ENCODE data around the gene CCDC142. TPM values are rescaled to one million over a fixed set of nuclear protein-coding genes. Genes with fewer than 3 reads are reported as not detected.

CCDC142 gene
- total RNA-seq, 5 donors from 2014 or later (not counting 1 experiment from before 2014, with no cell fraction given): 16.1 to 59.3 (median 56.7) TPM

- ATAC-seq (replicated peaks in 1 of 4) (peak; percentile 91 to 93 (median 92)), DNase-seq (peak; percentile 71 to 90 (median 80))
- Mint-ChIP-seq H3K4me3 (peak within 1 kb of the TSS; percentile 90 to 95 (median 95)), H3K27me3 (no peaks in the 10 kb centered on the region), H3K27ac (peak within 1 kb of the TSS; percentile 94), H3K4me1 (peaks cover 37 to 47% (median 46%) of the 10 kb centered on the region in 3 donors), H3K9me3 (no peaks in the 10 kb centered on the region), H3K36me3 (peaks cover 43% of the 10 kb centered on the region)
- H3K4me3 ChIP-seq (ENCODE audit: control insufficient read depth in 1 of 2, extremely low read depth in 1 of 2, low read length in 1 of 2): peak within 1 kb of the TSS; percentile 70 to 93
- no peaks in the 10 kb centered on the region for H3K27me3 ChIP-seq (replicated peaks in 1 of 2; ENCODE audit: control insufficient read depth in 2 of 2, extremely low read depth in 1 of 2, insufficient read depth in 2 of 2, low read length in 1 of 2)
- peaks cover 3 to 37% of the 10 kb centered on the region in 2 donors for H3K36me3 ChIP-seq (ENCODE audit: control insufficient read depth in 2 of 2, extremely low read depth in 1 of 2, insufficient read depth in 1 of 2, low read length in 1 of 2)
- POLR2A ChIA-PET: interaction anchor here in 1 of 2 donors (0.6 to 1.2 kb wide), 2 partner anchors 21 to 46 kb away, joined by 3 to 7 read pairs; partner anchors contain the start of gene TTC31
- no peaks in the 10 kb centered on the region for H3K9me3 ChIP-seq
- H3K4me1 ChIP-seq (ENCODE audit: control insufficient read depth in 1 of 2, extremely low read depth in 1 of 2, insufficient read depth in 2 of 2, low read length in 2 of 2): peaks cover 15 to 37% of the 10 kb centered on the region in 2 experiments
- H3K27ac ChIP-seq (ENCODE audit: low read length): peak within 1 kb of the TSS; percentile 72
- WGBS (ENCODE audit: insufficient coverage): under 1% methylated on average over 87 of the region's 87 CpGs
- CTCF ChIA-PET: interaction anchor here in 1 of 2 donors (1.0 to 3.2 kb wide), 6 partner anchors 21 to 701 kb away, joined by 3 to 35 read pairs (median 3); partner anchors contain the start of genes CCDC142, PCGF1, STAMBP and TTC31
These were observed 46.8 kb upstream of the CCDC142 start, which contains the start of the genes AUP1 and HTRA2 for GRCh38 chr2:74529357-74530238. Gene AUP1, minus strand, starts transcription at chr2:74529706. Its CDS starts 77 bp downstream, at chr2:74529629. Gene HTRA2, plus strand, starts transcription at chr2:74529933. Its CDS starts 74 bp downstream, at chr2:74530007.

DNA sequence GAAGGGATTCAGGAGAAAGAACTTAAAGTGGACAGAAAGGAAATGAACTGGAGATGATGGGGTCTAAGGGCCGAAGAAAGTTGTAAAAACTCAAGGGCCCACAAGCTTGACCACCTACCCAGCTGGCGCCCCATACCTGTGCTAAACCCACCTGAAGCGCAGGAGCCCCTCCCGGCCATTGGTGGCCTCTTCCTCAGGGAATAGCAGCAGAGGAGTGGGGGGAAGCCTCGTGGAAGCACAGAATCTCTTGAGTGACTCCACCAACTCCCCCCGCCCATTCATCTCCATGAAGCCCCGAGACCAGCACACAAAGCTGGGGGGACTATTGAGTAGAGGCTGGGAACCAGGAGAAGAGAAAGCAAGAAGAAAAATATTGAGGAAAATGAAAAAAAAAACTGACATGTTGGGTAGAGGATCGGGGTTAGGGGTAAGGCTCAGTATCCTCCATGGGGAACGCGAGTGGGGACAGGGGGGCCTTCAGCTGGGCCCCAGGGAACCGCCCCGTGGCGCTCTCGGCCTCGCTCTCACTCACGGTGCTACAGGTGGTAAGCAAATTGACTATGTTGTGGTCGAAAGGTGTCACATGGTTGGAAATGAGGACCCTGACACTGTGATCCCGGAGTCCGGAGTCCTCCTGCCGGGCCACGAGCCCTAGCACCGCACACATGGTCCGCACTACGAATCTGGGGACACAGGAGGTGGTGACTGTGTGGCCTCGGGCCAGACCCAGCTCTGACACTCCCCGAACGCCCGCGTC, 46.0 kb upstream of the CCDC142 start:
- Mint-ChIP-seq H3K36me3 (peaks cover 43% of the 10 kb centered on the region), H3K27me3 (no peaks in the 10 kb centered on the region), H3K9me3 (no peaks in the 10 kb centered on the region), H3K4me3 (peak overlapping the region; percentile 90 to 95 (median 95)), H3K27ac (peak overlapping the region; percentile 94), H3K4me1 (peaks cover 37 to 47% (median 46%) of the 10 kb centered on the region in 3 donors)
- CTCF ChIA-PET: no interaction called here
- peak overlapping the region; percentile 70 to 93 for H3K4me3 ChIP-seq (ENCODE audit: control insufficient read depth in 1 of 2, extremely low read depth in 1 of 2, low read length in 1 of 2)
- H3K27me3 ChIP-seq (replicated peaks in 1 of 2; ENCODE audit: control insufficient read depth in 2 of 2, extremely low read depth in 1 of 2, insufficient read depth in 2 of 2, low read length in 1 of 2): no peaks in the 10 kb centered on the region
- peak; percentile 1 to 6 (median 4) for ATAC-seq (replicated peaks in 1 of 4)
- H3K4me1 ChIP-seq (ENCODE audit: control insufficient read depth in 1 of 2, extremely low read depth in 1 of 2, insufficient read depth in 2 of 2, low read length in 2 of 2): peaks cover 15 to 37% of the 10 kb centered on the region in 2 experiments
- under 1% methylated on average over 22 of the region's 29 CpGs for WGBS (ENCODE audit: insufficient coverage)
- peaks cover 3 to 37% of the 10 kb centered on the region in 2 donors for H3K36me3 ChIP-seq (ENCODE audit: control insufficient read depth in 2 of 2, extremely low read depth in 1 of 2, insufficient read depth in 1 of 2, low read length in 1 of 2)
- peak in 3 of 35 experiments; percentile 13 to 26 (median 14) for DNase-seq
- peak overlapping the region; percentile 72 for H3K27ac ChIP-seq (ENCODE audit: low read length)
- no peaks in the 10 kb centered on the region for H3K9me3 ChIP-seq
- POLR2A ChIA-PET: no interaction called here

- Mint-ChIP-seq H3K9me3 (no peaks in the 10 kb centered on the region), H3K27me3 (no peaks in the 10 kb centered on the region), H3K4me3 (peak overlapping the region; percentile 90 to 95 (median 95)), H3K36me3 (peaks cover 39% of the 10 kb centered on the region), H3K4me1 (peaks cover 37 to 47% (median 46%) of the 10 kb centered on the region in 3 donors), H3K27ac (peak overlapping the region in 1 of 2 donors; percentile 48)
- POLR2A ChIA-PET: no interaction called here
- peaks cover 3 to 27% of the 10 kb centered on the region in 2 donors for H3K36me3 ChIP-seq (ENCODE audit: control insufficient read depth in 2 of 2, extremely low read depth in 1 of 2, insufficient read depth in 1 of 2, low read length in 1 of 2)
- H3K27me3 ChIP-seq (replicated peaks in 1 of 2; ENCODE audit: control insufficient read depth in 2 of 2, extremely low read depth in 1 of 2, insufficient read depth in 2 of 2, low read length in 1 of 2): no peaks in the 10 kb centered on the region
- H3K27ac ChIP-seq (ENCODE audit: low read length): no peak overlapping the region
- ATAC-seq (replicated peaks in 1 of 4) (no peak), DNase-seq (no peak)
- no peaks in the 10 kb centered on the region for H3K9me3 ChIP-seq
- CTCF ChIA-PET: no interaction called here
- no CpG with 5 or more reads among the region's 9 CpGs for WGBS (ENCODE audit: insufficient coverage)
- H3K4me1 ChIP-seq (ENCODE audit: control insufficient read depth in 1 of 2, extremely low read depth in 1 of 2, insufficient read depth in 2 of 2, low read length in 2 of 2): peaks cover 15 to 37% of the 10 kb centered on the region in 2 experiments
- H3K4me3 ChIP-seq (ENCODE audit: control insufficient read depth in 1 of 2, extremely low read depth in 1 of 2, low read length in 1 of 2): no peak overlapping the region
These were observed 44.9 kb upstream of the CCDC142 start for GRCh38 chr2:74527741-74528140.

DNA sequence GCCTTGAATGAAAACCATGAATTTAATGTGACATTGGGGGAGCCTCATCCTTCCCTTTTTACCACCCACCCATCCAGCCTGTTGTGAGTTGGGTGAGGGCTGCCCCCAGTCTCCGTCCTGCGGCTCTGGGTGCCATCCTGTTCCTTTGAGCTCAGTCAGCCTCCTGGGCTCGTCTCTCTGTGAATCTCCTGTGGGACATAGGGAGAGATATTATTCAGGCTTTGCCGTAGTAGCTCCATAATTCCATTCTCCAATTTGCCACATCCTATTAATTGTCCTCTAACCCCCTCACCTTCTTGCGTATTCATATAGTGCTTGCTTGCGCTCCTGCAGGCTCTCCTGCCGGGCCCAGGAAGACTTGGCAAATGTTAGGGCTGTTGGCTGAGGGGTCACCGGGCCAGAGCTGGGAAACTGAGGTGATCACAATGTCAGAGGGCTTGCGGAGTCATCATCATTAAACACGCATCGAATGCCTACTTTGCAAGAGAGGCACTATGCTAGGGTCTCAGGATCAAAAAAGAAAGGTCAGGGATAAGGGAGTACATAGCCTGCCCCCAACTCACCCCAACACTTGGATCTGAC, 43.9 kb upstream of the CCDC142 start:
- Mint-ChIP-seq H3K27ac (no peak overlapping the region), H3K4me1 (peaks cover 28 to 39% (median 38%) of the 10 kb centered on the region in 3 donors), H3K9me3 (no peaks in the 10 kb centered on the region), H3K36me3 (peaks cover 30% of the 10 kb centered on the region), H3K27me3 (peaks cover 0 to 4% of the 10 kb centered on the region in 2 donors), H3K4me3 (no peak overlapping the region)
- Histone ChIP-seq H3K36me3 (ENCODE audit: control insufficient read depth in 2 of 2, extremely low read depth in 1 of 2, insufficient read depth in 1 of 2, low read length in 1 of 2) (peaks cover 3 to 25% of the 10 kb centered on the region in 2 donors), H3K27me3 (replicated peaks in 1 of 2; ENCODE audit: control insufficient read depth in 2 of 2, extremely low read depth in 1 of 2, insufficient read depth in 2 of 2, low read length in 1 of 2) (peaks cover 0 to under 1% of the 10 kb centered on the region in 2 experiments), H3K27ac (ENCODE audit: low read length) (no peak overlapping the region), H3K4me1 (ENCODE audit: control insufficient read depth in 1 of 2, extremely low read depth in 1 of 2, insufficient read depth in 2 of 2, low read length in 2 of 2) (peaks cover 14 to 36% of the 10 kb centered on the region in 2 experiments), H3K9me3 (no peaks in the 10 kb centered on the region), H3K4me3 (ENCODE audit: control insufficient read depth in 1 of 2, extremely low read depth in 1 of 2, low read length in 1 of 2) (no peak overlapping the region)
- 100% methylated on average over 2 of the region's 11 CpGs for WGBS (ENCODE audit: insufficient coverage)
- ChIA-PET POLR2A (interaction anchor here in 1 of 2 donors (0.6 kb wide), 1 partner anchor 77 kb away, joined by 9 read pairs; no protein-coding TSS in a partner anchor), CTCF (interaction anchor here in 1 of 2 donors (1.5 kb wide), 1 partner anchor 44 kb away, joined by 3 read pairs; the partner anchor contains the start of genes CCDC142 and TTC31)
- DNase-seq: no peak
- ATAC-seq (replicated peaks in 1 of 4): no peak

- ATAC-seq (replicated peaks in 1 of 4): no peak
- Mint-ChIP-seq H3K4me1 (peaks cover 20 to 31% (median 31%) of the 10 kb centered on the region in 3 donors), H3K9me3 (no peaks in the 10 kb centered on the region), H3K36me3 (peaks cover 29% of the 10 kb centered on the region), H3K27ac (no peak within 1 kb of the TSS), H3K27me3 (peaks cover 0 to 6% of the 10 kb centered on the region in 2 donors), H3K4me3 (no peak within 1 kb of the TSS)
- 78% methylated on average over 1 of the region's 11 CpGs for WGBS (ENCODE audit: insufficient coverage)
- Histone ChIP-seq H3K36me3 (ENCODE audit: control insufficient read depth in 2 of 2, extremely low read depth in 1 of 2, insufficient read depth in 1 of 2, low read length in 1 of 2) (peaks cover 3 to 25% of the 10 kb centered on the region in 2 donors), H3K9me3 (no peaks in the 10 kb centered on the region), H3K27me3 (replicated peaks in 1 of 2; ENCODE audit: control insufficient read depth in 2 of 2, extremely low read depth in 1 of 2, insufficient read depth in 2 of 2, low read length in 1 of 2) (peaks cover 0 to 6% of the 10 kb centered on the region in 2 experiments), H3K4me3 (ENCODE audit: control insufficient read depth in 1 of 2, extremely low read depth in 1 of 2, low read length in 1 of 2) (no peak within 1 kb of the TSS), H3K4me1 (ENCODE audit: control insufficient read depth in 1 of 2, extremely low read depth in 1 of 2, insufficient read depth in 2 of 2, low read length in 2 of 2) (peaks cover 8 to 28% of the 10 kb centered on the region in 2 experiments), H3K27ac (ENCODE audit: low read length) (no peak within 1 kb of the TSS)
- ChIA-PET POLR2A (interaction anchor here in 1 of 2 donors (0.6 kb wide), 1 partner anchor 76 kb away, joined by 9 read pairs; no protein-coding TSS in a partner anchor), CTCF (interaction anchor here in 1 of 2 donors (1.5 kb wide), 1 partner anchor 43 kb away, joined by 3 read pairs; the partner anchor contains the start of genes CCDC142 and TTC31)
- DNase-seq: peak in 7 of 35 experiments; percentile 20 to 56 (median 34)
These were observed 43.2 kb upstream of the CCDC142 start, which contains the start of gene DQX1 for GRCh38 chr2:74525717-74526648. Gene DQX1, minus strand, starts transcription at chr2:74526231. Its CDS starts 502 bp downstream, at chr2:74525729.

Data from T-cell (primary cell).